GM12872 (cell line): ENCODE measurements around the gene RAB11A.

Experiments used
- CTCF ChIP-seq: IDR thresholded peaks from 3 replicates; pipeline ENCODE4 v1.5.1; 2011; ENCODE audit warnings: low read depth, mild to moderate bottlenecking, low read length, moderate library complexity; ENCODE audit not compliant: insufficient read depth

The RAB11A gene

GRCh38 chr15:65885668-65886218, 16.5 kb downstream of the RAB11A start:
- no peak for TF ChIP-seq CTCF

- no peak for TF ChIP-seq CTCF
These were observed 18.3 kb downstream of the RAB11A start for GRCh38 chr15:65887565-65887964.

GRCh38 chr15:65888981-65889380, 19.7 kb downstream of the RAB11A start:
- TF ChIP-seq CTCF = no peak

- no peak for TF ChIP-seq CTCF
These were observed 23.8 kb downstream of the RAB11A start for GRCh38 chr15:65893060-65893459.

GRCh38 chr15:65896236-65896635, 26.9 kb downstream of the RAB11A start:
- TF ChIP-seq CTCF = no peak

- TF ChIP-seq CTCF = no peak
These were observed 31.2 kb downstream of the RAB11A start for GRCh38 chr15:65900488-65900887.

- TF ChIP-seq CTCF = no peak
These were observed 32.0 kb downstream of the RAB11A start for GRCh38 chr15:65901336-65901735.
